GM12892 (cell line): ENCODE data around the gene TMEM273.

Experiments
- POLR2A ChIP-seq: IDR thresholded peaks from 2 replicates; pipeline ENCODE4 v1.6.1; 2011; ENCODE audit warnings: low read depth, low read length, control low read depth
- POLR2AphosphoS5 ChIP-seq: IDR thresholded peaks from 2 replicates; pipeline ENCODE4 v1.6.1; 2011; ENCODE audit warnings: low read depth, low read length, control low read depth

GRCh38 chr10:49152037-49152436 is 36.2 kb downstream of the TMEM273 start:
- TF ChIP-seq POLR2A (no peak), POLR2AphosphoS5 (no peak)
